HG03280 (cell line): Measurements from ENCODE around the gene CXCR2.
"Not testable (repeated sequence)": the region's sequence is repeated elsewhere in the genome, so short reads cannot be mapped to it uniquely, and the experiment has no call there.

Source experiments
- ATAC-seq: cut with Tn5 transposase; IDR thresholded peaks from one replicate; pipeline ENCODE4 v1.9.1; 2021; ENCODE audit warnings: mild to moderate bottlenecking, moderate library complexity; ENCODE audit not compliant: unreplicated experiment

The CXCR2 gene

DNA sequence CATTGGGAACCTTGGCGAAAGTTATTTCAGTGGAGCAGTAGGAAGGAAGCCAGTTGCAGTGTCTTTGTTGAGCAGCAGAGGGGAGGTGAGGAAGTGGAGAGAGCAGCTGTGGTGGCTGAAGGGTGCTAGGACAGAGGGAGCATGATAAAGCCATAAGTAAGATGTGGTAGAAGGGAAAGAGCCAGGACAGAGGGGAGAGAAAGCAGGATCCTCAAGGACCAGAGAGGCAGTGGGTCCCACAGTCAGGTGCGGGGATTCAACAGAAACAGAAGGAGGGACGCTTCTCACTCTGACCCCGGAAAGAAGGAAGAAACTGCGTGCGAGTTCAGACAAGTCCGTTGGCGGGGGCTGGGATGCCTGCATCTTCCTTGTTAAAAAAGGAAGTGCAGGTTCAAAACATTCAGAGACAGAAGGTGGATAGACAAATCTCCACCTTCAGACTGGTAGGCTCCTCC is at the start of gene CXCR2:
Gene CXCR2 (plus strand): TSS at position 403 of the 455 bp plus-strand sequence. CDS start 8,774 bp downstream, outside the sequence.
- no peak for ATAC-seq

DNA sequence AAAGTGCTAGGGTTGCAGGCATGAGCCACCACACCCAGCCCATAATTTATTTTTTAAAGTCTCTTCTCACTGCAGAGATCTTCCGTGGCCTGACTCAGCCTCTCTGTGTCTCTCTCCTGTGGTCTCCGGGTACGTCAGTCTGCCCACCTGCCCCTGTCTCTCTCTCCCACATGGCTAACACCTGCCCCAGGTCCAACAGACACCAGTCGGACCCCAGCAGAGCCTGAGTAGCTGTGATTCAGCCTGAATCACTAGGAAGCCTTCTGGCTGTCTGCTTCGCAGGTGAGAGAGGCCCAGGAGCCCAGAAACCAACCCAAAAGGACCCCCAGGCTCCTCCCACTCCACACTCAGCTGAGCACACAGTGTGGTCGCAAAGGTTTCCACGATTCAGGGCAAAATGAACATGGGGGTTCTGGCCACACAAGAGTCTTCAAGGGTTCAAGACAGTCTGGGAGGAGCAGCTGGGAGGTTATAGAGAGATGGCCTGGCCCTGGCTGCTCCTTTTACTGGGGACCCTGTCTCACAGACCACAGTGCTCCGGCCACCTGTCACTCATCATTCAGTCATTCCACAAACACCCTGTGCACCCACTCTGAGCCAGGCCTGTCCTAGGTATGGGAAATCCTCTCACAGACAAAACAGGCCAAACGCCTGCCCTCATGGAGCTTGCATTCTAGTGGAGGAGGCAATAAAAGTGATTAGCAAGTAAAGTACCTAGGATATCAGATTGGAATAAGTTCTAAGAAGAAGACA is 48.2 kb upstream of the CXCR2 start:
- no peak for ATAC-seq

DNA sequence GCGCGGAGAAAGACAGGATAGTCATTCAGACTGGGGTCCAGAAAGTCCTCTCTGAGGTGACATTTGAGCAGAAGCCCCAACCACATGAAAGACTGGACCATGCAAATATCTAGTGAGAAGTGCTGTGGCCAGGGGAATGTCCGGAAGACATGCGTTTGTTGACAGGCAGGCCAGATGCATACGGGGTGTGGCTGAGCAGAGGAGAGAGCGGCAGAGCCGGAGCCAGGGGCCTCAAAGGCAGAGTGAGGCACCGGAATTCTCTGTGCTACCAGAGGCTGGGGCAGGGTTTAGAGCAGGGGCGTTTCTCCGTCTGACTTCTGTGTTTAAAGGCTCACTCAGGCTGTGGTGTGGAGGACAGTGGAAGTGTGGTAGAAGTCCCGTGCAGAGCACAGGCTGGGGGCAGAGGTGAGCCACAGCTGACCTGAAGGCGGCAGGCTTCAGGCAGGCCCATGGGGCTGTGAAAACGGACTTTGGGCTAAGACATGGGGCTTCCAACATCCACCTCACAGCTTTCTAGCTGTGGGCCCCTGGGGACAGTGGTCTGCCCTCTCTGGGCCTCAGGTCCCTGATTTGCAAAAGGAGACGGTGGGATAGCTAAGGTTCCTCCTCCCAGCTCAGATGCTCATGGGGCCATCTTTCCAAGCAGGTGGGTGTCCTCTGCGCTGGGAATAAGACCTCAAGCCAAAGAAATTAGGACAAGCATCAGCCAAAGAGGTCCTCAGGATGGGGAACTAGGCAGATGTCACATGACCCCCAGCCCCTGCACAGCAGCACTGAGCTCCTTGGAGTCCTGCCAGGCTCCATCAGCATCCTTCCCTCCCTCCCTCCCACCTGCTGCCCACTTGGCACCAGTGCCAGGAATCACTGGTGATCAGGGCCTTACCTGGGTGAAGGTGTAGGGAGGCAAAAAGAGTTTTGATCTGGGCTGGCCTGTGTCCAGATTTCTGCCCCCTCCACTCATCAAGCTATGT is 45.6 kb upstream of the CXCR2 start:
- ATAC-seq, result no peak

DNA sequence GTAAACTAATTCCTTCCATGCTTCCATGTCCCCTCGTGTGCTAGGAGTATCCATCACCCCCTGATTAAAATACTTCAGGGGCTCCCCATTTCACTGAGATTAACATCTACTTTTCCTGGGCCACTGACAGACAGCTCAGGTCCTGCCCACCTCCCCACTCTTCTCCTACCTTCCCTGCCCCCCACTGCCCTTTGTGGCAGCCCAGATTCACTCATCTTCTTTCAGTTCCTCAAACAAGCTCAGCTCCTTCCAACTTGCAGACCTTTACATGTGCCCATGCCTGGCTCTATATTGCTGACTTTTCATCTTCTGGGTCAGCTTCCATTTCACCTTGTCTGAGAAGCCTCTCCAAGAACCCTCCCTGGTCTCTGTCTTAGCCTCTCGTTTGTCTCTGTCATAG is 44.8 kb upstream of the CXCR2 start:
- ATAC-seq, result peak; percentile 82

DNA sequence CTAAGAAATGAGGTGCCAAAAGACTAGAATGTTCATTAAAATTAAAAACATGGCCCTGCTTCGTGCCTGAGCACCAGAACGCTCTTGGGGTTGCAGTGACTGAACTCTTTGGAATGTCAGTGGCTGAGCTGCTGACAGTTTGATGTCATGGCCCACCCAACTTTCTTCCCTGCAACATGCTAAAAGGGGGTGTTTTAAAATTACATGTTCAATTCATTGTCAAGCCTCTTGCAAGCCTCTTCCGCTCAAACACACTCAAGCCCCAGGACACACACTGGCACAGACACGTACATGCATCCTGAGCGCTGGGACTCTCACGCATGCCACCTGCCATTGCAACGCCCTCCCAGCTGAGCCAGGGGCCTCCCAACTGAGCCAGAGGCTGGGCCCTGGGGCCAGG is 44.1 kb upstream of the CXCR2 start:
- no peak for ATAC-seq

DNA sequence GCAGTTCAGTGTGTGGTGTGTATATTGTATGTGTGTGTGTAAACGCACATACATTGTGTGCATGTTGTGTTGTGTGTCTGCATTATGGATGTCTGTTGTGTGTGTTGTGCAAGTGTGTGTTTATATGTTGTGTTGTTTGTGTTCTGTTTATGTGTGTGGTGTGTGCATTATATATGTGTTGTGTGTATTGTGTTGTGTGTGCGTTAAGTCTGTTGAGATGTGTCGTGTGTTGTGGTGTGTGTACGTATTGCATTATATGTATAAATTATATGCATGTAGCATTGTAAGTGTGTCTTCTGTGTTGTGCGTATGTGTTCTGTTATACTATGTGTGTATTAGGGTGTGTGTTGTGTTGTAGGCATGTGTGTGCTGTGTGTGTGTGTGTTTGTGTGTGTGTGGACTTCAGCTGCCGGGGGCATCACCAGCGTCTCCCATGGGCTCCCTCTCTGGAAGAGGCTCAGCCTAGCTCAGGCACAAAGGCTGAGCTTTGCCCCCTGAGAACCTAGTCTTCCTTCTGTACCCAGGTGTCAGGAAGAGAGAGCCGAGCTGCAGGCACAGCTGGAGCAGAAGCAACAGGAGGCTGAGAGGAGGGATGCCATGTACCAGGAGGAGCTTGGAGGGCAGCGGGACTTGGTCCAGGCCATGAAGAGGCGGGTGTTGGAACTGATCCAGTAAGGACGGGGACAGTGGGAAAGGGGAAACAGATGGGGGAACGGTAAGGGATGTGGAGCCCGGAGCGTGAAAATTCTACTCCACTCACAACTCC is 43.1 kb upstream of the CXCR2 start:
- ATAC-seq, result no peak

DNA sequence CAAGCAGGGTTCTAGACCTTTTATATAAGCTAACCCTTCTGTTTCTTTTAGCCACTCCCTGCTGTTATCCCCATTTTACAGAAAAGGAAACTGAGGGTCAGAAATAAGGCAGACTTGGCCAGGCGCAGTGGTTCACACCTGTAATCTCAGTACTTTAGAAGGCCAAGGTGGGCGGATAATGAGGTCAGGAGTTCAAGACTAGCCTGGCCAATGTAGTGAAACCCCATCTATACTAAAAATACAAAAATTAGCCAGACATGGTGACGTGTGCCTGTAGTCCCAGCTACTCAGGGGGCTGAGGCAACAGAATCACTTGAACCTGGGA is 42.5 kb upstream of the CXCR2 start:
- ATAC-seq, result no peak

DNA sequence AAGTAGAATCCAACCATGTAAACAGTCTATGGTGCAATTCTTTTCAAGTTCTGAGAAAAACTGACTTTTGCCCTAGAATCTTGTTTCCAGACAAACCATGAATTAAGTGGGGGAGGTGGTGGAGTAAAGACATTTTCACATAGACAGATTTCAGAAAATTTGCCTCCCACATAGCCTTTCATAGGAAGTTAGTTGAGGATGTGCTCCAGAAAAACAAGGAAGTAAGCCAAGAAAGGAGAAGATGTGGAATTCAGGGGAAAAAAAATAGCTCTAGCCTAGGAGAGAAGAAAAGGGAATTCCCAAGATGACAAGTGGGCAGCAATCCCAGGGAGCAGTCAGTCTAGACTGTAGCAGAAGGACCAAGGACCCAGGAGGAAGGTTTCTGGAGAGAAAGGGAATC is 39.4 kb upstream of the CXCR2 start:
- ATAC-seq, result no peak

DNA sequence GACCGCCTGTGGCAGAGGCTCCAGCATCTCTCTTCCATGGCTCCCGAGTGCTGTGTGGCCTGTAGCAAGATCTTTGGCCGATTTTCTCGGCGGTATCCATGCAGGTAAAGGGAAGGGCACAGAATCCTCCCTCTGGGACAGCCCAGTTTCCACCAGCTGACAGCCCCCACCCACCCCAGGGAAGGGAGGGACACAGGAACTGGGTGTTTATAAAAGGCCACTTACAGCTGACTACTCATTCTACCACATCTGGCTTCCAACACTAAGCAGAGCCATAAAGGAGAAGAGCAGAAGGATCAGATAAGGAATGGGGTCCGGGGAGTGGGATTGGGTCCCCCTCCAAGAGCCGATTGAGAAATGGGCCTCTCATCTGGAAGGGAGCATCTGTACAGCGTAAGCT is 36.6 kb upstream of the CXCR2 start:
- no peak for ATAC-seq

DNA sequence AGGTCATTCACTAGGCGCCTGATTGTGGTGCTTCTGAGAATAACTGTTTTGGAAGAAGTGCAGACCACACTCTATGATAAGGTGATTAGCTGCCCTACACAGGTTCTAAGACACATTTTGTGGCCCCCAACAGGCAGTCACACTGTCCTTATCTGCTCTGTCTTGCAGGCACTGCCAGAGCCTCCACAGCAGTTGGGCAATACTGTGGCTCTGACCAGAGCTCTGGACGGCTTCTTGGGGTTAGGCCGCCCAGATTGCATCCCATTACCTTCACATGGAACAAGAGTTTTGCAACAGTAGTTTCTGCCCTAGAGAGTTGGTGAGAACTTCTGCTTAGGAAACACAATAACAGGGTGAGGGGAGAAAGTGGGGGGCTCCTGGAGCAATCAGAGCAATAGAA is 34.1 kb upstream of the CXCR2 start:
- no peak for ATAC-seq

DNA sequence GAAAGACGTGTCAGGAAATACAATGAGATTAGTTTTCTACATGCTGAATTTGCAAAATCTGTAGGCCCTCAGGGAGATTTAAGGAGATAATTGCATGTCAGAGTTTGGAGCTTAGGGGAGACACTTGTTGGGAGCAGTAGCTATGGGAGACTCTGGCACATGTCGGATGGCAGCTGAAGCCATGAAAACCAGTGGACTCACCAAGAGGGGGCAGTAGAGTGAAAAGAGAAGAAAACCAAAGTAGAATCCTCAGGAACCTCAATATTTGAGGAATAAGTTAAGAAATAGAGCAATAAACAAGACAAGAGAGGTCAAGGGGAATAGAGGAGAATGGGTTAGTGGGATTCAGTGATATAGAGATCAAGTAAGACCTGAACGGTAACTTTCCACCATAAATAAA is 31.9 kb upstream of the CXCR2 start:
- no peak for ATAC-seq

DNA sequence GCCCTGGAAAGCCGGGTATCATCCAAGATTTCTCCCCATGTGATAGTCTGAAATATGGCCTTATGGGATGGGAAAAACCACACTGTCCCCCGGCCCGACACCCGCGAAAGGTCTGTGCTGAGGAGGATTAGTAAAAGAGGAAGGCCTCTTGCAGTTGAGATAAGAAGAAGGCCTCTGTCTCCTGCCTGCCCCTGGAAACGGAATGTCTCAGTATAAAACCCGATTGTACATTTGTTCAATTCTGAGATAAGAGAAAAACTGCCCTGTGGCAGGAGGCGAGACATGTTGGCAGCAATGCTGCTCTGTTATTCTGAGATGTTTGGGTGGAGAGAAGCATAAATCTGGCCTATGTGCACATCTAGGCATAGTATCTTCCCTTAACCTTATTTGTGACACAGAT is 30.0 kb upstream of the CXCR2 start:
- ATAC-seq, result no peak

DNA sequence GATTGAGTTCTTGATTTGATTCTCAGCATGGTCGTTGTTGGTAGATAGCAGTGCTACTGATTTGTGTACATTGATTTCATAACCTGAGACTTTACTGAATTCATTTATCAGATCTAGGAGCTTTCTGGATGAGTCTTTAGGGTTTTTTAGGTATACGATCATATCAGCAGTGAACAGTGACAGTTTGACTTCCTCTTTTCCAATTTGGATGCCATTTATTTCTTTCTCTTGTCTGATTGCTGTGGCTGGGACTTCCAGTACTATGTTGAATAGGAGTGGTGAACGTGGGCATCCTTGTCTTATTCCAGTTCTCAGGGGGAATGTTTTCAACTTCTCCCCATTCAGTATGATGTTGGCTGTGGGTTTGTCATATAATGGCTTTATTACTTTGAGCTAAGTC is 27.9 kb upstream of the CXCR2 start:
- ATAC-seq, result no peak

DNA sequence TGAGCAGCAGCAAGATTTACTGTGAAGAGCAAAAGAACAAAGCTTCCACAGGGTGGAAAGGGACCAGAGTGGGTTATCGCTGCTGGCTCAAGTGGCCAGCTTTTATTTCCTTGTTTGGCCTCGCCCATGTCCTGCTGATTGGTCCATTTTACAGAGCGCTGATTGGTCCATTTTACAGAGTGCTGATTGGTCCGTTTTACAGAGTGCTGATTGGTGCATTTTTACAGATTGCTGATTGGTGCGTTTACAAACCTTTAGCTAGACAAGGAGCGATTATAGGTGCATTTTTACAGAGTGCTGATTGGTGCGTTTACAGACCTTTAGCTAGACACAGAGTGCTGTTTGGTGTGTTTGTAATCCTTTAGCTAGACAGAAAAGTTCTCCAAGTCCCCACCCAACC is 17.0 kb upstream of the CXCR2 start:
- ATAC-seq, result not testable (repeated sequence)

DNA sequence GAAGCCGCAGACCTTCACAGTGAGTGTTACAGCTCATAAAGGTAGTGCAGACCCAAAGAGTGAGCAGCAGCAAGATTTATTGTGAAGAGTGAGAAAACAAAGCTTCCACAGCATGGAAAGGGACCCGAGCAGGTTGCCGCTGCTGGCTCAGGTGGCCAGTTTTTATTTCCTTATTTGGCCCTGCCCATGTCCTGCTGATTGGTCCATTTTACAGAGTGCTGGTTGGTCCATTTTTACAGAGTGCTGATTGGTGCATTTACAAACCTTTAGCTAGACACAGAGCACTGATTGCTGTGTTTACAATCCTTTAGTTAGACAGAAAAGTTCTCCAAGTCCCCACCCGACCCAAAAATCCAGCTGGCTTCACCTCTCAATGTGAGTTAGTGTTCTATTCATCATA is 4.0 kb upstream of the CXCR2 start:
- ATAC-seq, result not testable (repeated sequence)

DNA sequence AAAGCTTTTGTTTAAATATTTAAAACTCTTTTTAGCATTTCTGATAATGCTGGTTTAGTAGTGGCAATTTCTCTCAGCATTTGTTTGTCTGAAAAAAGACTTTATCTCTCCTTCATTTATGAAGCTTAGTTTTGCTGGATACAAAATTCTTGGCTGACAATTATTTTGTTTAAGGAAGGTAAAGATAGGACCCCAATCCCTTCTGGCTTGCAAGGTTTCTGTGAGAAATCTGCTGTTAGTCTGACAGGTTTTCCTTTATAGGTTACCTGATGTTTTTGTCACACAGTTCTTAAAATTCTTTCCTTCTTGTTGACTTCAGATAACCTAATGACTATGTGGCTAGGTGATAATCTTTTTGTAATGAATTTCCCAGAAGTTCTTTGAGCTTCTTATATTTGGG is 3.5 kb upstream of the CXCR2 start:
- not testable (repeated sequence) for ATAC-seq

DNA sequence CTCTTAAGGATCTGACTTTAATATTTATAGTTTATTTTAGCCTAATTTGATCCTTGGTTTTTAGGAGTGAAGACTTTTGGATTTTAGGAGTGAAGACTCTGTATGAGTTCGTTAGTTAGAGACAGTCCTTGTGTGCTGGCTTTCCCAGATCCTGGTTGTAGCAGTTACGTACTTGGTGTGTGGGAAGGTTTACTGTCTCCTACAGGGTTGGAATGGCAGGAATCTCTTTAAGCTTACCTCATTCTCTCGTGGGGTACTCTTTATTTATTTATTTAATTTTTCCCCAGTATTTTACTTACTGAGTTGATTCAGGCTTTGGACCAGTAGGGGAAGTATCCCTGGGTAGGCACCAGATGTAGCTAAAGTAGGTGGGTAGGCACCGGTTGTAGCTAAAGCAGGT is 1.8 kb upstream of the CXCR2 start:
- ATAC-seq, result no peak

DNA sequence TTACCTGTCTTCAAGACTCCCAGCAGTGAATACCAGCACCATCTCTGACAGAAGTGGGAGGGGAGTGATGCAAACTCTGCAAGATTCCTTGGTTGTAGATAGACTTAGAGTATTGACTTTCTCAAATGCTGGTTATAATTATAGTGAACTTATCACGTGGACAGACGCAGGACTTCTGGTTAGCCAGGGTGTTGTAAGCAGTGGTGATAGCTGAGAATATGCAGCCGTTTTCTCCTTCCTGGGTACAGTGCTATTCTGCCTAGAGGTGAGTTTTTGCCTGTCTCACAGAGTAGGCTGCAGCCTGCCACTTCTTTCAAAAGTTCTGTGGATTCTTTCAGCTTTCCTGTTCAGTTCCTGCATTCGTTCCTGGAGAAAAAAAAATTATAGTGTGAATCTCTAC is 733 bp upstream of the CXCR2 start:
- ATAC-seq, result no peak

DNA sequence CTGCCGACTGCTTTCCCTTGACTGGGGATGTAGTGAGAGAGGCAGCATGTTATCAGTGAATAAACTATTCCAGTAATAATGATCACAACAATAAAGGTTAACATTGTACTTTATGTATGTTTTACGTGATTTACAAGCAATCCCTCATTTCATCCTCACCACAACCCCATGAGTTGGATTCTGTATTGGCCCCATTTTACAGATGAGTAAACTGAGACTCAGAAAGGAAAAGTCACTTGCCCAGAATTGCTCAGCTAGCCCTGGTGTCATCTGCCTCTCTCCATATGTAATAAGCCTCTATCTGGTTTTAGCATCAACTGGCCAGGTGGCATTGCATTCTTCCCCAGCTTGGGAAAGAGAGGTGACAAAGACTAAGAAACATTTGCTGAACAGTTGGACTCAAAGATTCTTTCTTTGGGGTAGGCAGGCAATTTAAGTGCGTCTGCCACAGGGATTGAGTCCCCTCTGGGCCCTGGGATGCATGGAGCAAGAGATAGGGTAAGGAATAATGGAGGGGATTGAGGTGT is 2.2 kb downstream of the CXCR2 start:
- no peak for ATAC-seq

DNA sequence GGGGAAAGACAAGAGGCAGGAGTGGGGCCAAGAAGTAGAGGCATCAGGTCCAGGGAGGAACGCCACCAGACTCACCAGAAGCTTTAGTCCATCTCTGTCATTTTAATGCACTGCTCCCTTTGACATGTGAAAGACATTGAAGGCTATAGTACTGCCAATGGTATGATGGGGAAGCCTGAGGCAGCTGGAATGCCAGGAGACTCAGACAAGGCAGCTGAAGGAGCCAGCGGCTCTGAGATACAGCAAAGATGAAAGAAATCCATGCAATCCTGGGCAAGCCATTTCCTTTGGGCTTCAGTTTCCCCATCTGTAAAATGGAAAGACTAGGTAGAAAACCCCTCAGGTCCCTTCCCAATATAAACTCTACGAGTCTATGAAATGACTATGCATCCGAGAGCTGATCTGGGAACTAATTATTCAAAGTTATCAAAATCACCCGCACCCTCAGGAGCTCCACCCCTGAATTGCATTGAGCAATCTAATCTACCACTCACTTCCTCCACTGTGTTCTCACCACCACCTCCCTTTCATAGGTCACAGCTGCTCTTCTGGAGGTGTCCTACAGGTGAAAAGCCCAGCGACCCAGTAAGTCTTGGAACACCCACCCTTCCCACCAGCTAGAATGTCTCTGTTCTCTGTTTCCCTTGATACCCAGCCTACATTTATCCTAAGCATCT is 3.1 kb downstream of the CXCR2 start:
- ATAC-seq, result no peak
